DMS153 treated with DMSO at 0.1 percent for 48 hours (cell line): ENCODE measurements around the gene GDPGP1.
A peak's percentile ranks its signal among the peaks of the same experiment; 100 is the strongest.

Experiments used
- DNase-seq: peaks from one replicate; lab custom pipeline; 2025; ENCODE audit not compliant: unreplicated experiment; lab: John Stamatoyannopoulos, UW

The GDPGP1 gene

DNA sequence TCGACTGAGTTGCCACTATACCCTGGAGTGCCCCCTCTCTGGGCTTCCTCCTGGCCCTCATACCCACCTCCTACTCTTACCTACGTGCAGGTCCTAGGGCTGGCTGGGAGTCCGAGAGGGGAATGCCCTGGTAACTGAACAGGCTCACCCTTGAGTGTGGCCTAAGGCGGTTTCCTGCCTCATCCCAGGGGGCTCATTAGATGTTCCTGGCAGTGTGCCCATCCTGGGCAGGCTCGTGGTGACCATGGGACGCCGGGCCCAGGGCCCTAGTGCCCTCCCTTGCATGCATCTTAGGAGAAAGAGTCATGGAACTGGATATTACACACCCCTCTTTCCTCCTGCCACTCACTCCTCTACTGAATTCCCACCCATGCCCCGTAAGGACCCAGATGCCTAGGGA lies 30.1 kb upstream of the GDPGP1 start:
- DNase-seq = peak; percentile 2

DNA sequence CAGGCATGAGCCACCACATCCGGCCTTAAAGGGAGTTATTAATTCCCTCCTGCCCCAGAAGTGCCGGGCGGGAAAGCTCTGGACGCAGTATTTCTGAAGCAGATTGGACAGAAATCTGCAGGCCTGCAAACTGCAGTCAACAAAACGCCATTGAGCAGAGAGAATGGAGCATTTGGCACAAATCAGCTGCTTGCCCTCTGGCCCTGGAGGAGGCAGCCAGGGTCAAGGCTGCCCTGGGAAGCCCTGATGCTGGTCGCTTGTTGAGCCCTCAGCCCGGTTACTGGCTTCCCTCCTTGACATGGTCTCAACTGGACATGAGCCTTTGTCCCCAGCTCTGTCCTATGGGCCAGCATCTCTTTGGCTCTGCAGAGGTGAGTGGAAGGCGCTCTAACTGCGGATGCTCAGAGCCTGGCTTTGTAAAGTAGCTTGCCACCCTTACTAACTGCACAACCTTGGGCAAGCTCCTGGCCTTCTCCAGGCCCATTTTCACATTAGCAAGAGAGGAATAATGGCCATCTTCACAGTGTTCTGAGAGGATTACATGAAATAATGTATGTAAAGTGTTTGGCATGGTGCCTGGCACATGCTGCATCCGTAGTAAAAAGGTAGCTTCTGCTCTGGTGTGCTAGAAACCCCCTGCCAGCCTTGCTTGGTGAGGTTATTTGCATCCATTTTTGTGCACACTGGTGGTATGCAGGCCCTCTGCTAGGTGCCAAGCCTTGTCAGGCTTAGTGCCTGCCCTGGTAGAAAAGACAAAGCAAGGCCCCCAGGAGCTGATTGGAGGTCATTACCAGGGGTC lies 28.8 kb upstream of the GDPGP1 start:
- no peak for DNase-seq

- no peak for DNase-seq
Measured at GRCh38 chr15:90205886-90206285, 28.1 kb upstream of the GDPGP1 start.

DNA sequence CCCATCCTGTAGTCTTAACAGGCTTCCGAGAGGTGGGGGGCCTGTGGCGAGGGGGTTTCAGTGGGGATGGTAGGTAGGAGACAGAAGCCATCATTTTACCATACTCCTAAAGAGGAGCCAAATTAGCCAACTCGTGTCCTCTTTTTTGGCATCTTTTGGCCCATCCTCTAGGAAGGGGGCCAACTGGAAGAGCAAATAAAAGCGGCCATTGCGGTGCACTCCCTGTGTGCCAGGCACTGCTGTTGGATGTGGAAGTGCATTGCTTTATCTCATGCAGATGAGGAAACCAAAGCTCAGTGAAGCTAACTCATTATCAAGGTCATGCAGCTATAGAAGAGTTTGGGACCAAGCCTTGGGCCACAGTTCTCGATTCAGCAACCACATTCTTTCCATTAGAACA lies 26.8 kb upstream of the GDPGP1 start:
- DNase-seq = no peak

- DNase-seq = no peak
Measured at GRCh38 chr15:90208356-90208755, 25.7 kb upstream of the GDPGP1 start.

DNA sequence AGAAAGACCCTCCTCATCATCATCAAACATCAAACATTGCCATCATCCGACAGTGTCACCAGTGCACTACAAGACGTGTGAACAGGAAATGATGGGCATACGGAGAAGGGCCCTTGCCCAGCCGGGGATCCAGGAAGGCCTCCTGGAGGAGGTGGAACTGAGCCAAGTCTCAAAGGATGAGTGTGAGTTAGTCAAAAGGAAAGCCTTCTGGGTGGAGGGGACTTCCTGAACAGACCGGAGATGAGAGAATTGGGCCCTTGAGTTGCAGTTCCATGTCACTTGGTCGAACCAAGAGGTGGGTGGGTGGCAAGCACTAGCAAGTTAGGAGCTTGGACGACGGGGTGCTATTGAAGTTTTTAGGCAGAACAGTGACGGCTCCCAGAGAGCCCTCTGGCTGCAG lies 24.4 kb upstream of the GDPGP1 start:
- no peak for DNase-seq

- no peak for DNase-seq
Measured at GRCh38 chr15:90210593-90210992, 23.4 kb upstream of the GDPGP1 start.

DNA sequence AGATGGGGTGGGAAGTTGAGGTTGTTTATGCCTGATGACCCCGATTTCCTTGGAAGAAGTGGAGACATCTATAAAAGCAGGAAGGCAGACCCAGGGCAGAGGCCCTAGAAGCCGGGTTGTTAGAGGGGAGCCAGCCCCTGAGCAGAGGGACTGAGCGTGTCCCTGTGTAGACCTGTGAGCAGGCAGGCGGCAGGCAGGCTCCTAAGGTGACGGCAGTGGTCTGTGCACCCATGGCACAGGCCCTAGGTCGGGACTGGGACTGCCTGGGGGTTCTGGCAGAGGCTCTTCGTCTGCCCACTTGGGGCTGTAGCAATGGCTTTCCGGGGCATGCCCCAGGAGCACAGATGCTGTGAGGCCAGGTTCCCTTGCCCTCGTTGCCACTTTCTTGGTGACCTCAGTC lies 23.0 kb upstream of the GDPGP1 start:
- no peak for DNase-seq

GRCh38 chr15:90211440-90212143 lies 22.4 kb upstream of the GDPGP1 start:
- DNase-seq = no peak

- no peak for DNase-seq
Measured at GRCh38 chr15:90212221-90213098, 21.5 kb upstream of the GDPGP1 start.

- DNase-seq = no peak
Measured at GRCh38 chr15:90213122-90213817, 20.7 kb upstream of the GDPGP1 start.

DNA sequence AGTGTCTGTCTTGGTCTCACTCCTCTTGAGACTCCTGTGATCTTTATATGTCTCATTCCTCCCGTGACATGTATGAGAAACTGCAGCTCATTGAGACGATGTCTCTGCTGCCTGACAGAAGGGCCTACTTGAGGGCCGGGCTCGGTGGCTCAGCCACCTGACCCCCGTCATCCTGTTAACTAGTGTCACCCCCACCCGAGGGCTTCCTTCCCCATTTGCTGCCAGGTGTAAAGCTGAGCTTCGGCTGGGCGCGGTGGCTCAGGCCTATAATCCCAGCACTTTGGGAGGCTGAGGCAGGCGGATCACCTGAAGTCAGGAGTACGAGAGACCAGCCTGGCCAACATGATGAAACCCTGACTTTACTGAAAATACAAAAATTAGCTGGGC lies 20.2 kb upstream of the GDPGP1 start:
- no peak for DNase-seq

DNA sequence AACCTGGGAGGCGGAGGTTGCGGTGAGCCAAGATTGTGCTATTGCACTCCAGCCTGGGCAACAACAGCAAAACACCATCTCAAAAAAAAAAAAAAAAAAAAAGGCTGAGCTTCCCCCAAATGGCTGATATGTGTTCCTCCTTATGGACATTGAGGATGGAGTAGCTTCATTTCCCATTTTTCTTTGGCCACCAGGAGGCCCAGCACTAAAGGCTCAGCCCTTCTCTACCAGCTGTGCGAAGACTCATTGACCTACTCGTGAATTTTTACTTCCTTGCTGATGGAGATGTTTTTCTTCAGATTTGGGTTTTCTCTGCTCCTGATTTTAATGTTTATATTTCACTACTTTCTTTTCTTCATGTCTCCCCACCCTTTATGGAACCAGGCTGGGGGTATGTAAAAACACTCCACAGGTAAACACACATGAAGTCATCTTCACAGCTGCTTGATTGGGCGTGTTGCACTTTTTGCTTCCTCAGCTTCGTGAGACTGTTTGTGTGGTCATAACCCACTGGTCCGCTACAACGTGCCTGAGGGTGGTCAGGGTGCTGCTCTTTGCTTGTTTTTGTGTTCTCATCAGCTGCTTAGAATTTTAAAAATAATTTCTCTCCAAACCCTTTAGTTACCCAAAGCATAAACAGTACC lies 19.3 kb upstream of the GDPGP1 start:
- DNase-seq = no peak

DNA sequence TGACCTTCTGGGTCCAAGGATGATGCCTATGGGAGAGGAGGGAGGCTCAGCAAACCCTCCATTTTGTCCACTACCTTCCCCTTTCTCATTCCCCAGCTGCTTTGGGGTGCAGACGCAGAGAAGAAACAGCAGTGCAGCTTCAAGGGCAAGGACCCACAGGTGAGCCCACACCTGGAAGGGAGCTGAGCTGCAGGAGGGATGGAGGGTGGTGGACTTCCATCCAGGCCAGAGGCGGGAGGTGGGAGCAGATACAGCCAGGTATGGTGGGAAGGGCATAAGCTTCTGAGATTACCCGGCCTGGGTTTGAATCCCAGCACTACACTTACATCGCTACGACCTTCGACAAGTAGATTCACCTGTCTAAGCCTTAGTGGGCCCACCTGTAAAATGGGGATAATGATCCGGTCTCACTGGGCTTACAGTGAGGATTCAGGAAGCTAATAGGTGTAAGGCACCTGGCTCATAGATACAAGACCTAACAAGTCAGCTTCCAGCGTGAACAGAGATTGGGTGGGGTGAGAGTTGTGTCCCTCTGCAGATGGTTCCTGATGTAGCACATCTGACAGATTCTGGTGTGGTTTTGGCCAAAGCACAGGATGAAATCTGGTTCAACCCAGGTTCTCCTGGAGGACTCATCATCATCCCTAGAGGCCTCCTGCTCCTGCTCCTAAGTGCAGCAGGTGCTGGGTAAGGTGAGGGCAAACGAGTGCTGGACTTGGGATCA lies 16.2 kb upstream of the GDPGP1 start:
- DNase-seq = no peak

DNA sequence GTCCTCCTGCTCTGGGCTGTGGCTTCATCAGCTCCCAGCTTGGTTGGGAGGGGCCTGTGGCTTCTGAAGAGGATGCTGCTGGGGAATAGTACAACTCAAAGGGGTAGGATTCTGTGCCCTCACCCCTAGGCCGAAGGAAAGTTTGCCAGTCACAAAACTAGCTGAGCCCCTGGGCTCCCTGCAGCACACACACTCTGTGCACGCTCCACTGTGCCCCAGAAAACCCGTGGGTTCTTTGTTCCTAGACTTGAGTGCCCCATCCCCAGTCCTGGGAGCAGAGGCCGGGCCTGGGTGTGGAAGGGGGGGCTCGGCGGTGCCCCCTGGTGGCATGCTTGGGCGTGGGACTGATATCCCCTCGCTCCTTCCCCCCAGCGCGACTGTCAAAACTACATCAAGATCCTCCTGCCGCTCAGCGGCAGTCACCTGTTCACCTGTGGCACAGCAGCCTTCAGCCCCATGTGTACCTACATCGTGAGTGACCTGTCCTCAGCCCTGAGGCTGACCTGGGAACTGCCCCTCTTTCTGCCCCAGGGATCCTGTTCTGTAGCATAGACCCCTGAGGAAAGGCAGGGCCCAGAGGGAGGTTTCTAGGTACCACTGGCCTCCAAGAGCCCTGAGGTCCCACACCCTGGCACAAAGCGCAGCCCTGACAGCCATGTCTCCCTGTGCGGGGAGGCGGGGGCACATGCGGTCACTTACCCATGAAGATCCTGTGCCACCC lies 14.4 kb upstream of the GDPGP1 start:
- no peak for DNase-seq

DNA sequence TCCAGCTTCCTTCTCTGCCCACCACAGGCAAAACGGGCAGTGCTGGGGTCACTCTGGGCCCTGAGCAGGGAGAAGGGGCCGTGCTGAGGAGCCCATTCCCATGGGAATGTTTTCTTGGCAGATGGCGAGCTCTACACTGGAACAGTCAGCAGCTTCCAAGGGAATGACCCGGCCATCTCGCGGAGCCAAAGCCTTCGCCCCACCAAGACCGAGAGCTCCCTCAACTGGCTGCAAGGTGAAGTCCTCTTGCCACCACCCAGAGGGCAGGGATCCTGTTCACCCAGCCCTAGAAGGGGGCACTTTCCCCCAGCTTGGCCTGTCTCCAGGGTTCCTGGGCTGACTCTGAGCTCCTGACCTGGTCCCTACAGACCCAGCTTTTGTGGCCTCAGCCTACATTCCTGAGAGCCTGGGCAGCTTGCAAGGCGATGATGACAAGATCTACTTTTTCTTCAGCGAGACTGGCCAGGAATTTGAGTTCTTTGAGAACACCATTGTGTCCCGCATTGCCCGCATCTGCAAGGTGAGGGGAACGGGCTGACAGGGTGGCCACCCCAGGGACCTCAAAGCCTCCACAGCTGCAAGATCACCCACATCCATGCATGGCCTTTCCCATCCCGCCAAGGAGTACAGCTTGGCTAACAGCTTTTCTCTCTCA lies 12.6 kb upstream of the GDPGP1 start:
- DNase-seq = peak; percentile 22

DNA sequence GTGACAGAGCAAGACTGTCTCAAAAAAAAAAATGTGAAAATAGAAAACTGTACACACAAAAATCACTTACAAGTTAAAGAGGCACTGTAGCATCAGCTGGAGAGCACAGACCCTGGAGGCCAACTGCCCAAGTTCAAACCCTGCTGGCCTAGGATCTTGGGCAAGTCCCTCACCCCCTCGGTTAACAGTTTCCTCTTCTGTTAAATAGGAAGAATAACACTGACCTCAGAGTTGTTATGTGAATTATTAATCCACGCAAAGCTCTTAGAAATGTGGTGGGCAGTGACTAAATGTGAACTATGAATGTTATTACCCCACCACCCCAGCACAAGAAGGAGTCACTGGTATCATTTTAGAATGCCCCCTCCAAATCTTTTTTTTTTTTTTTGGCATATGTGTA lies 11.5 kb upstream of the GDPGP1 start:
- DNase-seq = no peak

DNA sequence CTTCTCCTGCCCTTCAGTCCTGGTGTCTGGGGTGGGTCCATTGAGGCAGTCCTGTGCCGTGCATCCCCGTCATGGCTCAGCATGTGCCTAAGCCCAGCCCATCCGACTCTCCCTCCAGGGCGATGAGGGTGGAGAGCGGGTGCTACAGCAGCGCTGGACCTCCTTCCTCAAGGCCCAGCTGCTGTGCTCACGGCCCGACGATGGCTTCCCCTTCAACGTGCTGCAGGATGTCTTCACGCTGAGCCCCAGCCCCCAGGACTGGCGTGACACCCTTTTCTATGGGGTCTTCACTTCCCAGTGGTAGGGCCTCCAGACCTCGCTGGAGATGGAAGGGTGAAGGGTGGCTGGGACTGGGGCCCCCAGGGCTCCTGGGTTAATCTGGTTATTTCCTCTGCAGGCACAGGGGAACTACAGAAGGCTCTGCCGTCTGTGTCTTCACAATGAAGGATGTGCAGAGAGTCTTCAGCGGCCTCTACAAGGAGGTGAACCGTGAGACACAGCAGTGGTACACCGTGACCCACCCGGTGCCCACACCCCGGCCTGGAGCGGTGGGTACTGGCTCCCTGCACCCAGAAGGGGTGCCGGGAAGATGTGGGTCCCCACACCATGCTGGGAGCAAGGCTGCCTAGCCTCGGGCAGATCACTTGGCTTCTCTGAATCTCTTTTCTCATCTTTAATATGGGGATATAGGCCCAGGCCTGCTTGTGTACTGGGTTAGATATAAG lies 10.4 kb upstream of the GDPGP1 start:
- DNase-seq = no peak
